Cardiac muscle cell (in vitro differentiated cells and primary cell): ENCODE data around the gene FHOD3. TPM values are rescaled to one million over a fixed set of nuclear protein-coding genes. Genes with fewer than 3 reads are reported as not detected.

Experiments
- DNase-seq, 2 donors: peaks; one replicate each; pipeline versions ENCODE4 v3.0.0 to v3.0.0-alpha.2; 2010 to 2017; ENCODE audit warnings: low read depth in 1 of 2, low spot score in 1 of 2
- H3K27ac ChIP-seq: fragments of 200-600 bp; sonication (generic); 2 replicates; pipeline ENCODE4 v1.5.1; 2016
- H3K27me3 ChIP-seq: fragments of 200-600 bp; sonication (generic); 2 replicates; pipeline ENCODE4 v1.6.0; 2016; ENCODE audit warnings: control low read depth
- H3K36me3 ChIP-seq: fragments of 200-600 bp; sonication (generic); 2 replicates; pipeline ENCODE4 v1.5.1; 2016; ENCODE audit warnings: control low read depth
- H3K4me1 ChIP-seq: fragments of 200-600 bp; sonication (generic); 2 replicates; pipeline ENCODE4 v1.8.1; 2017; ENCODE audit warnings: low read depth, mild to moderate bottlenecking, mixed run types
- H3K4me3 ChIP-seq: fragments of 200-600 bp; sonication (generic); 2 replicates; pipeline ENCODE4 v1.5.1; 2016; ENCODE audit warnings: mild to moderate bottlenecking
- H3K9me3 ChIP-seq: fragments of 200-600 bp; sonication (generic); 2 replicates; pipeline ENCODE4 v1.5.1; 2017; ENCODE audit warnings: low read depth, mild to moderate bottlenecking, control low read depth
- polyA plus RNA-seq: library from polyadenylated mRNA; unstranded; fragments of >200 nt; fragmentation: Nextera tagmentation; extraction: Ambion mirVana; gene quantifications from 2 replicates; pipeline ENCODE4 v1.2.1, GENCODE V29; 2016
- total RNA-seq: library from RNA; depleted of rRNA; stranded (reverse); fragments of >200 nt; gene quantifications from 2 replicates; pipeline ENCODE4 v1.2.3, GENCODE V29; 2016
- TF ChIP-seq, protein P1 (sequence below): IDR thresholded peaks from 2 replicates; pipeline ENCODE4 v1.5.1; 2012; ENCODE audit warnings: low read depth, mild to moderate bottlenecking, low read length

FHOD3 gene
- total and polyA plus RNA-seq, 2 experiments from 2014 or later: 127 to 347 TPM

DNA sequence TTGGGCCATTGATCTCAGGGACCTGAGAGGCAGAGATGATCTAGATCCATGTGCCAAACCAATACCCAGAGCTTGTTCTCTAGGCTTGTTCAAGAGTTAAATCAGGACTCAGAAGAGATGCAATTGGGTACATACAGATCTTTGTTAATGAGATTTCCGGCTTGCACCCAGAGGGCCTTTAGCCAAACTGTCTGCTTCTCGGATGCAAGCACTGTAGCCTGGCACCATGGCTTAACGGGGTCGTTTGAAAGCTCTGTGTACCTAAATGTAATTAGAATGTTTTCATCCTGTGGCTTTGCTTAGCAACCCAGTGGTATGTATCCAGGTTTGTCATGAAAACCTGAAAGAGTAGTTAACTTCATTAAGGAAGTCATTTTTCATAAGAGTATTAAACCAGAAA, 437.1 kb downstream of the FHOD3 start:
- H3K27ac ChIP-seq: no peak overlapping the region
- TF ChIP-seq, protein P1, sequence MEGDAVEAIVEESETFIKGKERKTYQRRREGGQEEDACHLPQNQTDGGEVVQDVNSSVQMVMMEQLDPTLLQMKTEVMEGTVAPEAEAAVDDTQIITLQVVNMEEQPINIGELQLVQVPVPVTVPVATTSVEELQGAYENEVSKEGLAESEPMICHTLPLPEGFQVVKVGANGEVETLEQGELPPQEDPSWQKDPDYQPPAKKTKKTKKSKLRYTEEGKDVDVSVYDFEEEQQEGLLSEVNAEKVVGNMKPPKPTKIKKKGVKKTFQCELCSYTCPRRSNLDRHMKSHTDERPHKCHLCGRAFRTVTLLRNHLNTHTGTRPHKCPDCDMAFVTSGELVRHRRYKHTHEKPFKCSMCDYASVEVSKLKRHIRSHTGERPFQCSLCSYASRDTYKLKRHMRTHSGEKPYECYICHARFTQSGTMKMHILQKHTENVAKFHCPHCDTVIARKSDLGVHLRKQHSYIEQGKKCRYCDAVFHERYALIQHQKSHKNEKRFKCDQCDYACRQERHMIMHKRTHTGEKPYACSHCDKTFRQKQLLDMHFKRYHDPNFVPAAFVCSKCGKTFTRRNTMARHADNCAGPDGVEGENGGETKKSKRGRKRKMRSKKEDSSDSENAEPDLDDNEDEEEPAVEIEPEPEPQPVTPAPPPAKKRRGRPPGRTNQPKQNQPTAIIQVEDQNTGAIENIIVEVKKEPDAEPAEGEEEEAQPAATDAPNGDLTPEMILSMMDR: no peak
- no peaks in the 10 kb centered on the region for H3K9me3 ChIP-seq
- H3K4me1 ChIP-seq: no peaks in the 10 kb centered on the region
- peaks cover 74% of the 10 kb centered on the region for H3K36me3 ChIP-seq
- DNase-seq: no peak
- H3K4me3 ChIP-seq: no peak overlapping the region
- H3K27me3 ChIP-seq: no peaks in the 10 kb centered on the region

DNA sequence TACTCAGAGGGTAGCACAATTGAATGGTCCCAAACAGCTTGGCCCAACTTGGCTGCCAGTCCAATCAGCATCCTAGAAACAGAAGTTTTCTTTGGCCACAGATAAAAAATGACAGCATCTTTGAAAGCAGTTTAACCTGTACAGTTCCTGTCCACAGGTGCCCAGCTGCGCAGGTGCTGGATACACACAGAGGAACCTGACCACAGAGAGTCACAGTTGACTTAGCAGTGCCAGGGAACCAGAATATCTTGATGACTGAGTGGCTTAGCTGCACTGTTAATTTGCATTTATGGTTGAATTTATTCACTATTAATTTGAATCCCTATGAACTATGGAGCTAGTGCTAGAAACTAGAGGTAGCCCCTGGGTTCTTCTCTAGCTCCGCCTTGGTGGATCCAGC, 437.6 kb downstream of the FHOD3 start:
- TF ChIP-seq, protein P1: no peak
- Histone ChIP-seq H3K4me3 (no peak overlapping the region), H3K27me3 (no peaks in the 10 kb centered on the region), H3K27ac (no peak overlapping the region), H3K36me3 (peaks cover 73% of the 10 kb centered on the region), H3K9me3 (no peaks in the 10 kb centered on the region), H3K4me1 (no peaks in the 10 kb centered on the region)
- DNase-seq: no peak

DNA sequence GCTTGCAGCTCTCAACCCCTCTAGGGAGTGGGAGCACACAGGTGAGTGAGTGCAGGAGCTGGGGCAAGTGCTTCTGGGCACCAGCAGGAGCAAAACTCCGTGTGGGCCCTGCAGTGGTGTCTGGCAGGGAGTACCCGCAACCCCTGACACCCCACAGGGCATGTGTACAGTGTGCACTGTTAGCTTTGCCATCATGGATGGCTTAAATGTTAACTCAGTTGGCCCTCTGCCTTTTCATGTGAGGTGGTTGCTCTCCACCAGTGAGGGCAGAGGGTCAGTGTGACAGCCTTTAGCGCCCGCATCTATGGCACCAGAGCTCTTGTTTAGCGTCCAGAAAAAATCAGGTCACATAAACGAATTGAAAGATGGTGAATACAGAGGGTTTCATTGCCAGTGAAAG, 438.6 kb downstream of the FHOD3 start:
- DNase-seq: no peak
- Histone ChIP-seq H3K9me3 (no peaks in the 10 kb centered on the region), H3K4me3 (no peak overlapping the region), H3K27ac (no peak overlapping the region), H3K27me3 (no peaks in the 10 kb centered on the region), H3K36me3 (peaks cover 72% of the 10 kb centered on the region), H3K4me1 (no peaks in the 10 kb centered on the region)
- TF ChIP-seq, protein P1: no peak

DNA sequence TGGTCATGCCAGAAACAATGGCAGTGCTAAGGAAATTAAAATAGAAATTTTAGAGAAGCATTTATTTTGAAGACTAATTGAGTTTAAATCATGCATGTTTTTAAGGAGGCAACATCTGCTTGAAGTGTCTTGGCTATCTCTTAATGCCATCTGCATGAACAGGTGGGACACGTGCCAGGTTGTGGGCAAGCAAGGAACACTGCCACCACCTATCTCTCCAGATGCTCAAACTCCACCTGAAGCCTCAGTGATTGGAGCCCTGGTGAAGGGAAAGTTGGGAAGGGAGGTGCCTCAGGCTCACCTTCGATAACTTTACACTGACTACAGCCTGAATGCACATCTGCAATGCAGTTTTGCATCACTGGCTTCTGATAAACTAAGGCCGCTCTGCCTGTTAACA, 439.8 kb downstream of the FHOD3 start:
- no peaks in the 10 kb centered on the region for H3K4me1 ChIP-seq
- TF ChIP-seq, protein P1: no peak
- no peak overlapping the region for H3K4me3 ChIP-seq
- no peak overlapping the region for H3K27ac ChIP-seq
- no peaks in the 10 kb centered on the region for H3K27me3 ChIP-seq
- peaks cover 73% of the 10 kb centered on the region for H3K36me3 ChIP-seq
- H3K9me3 ChIP-seq: no peaks in the 10 kb centered on the region
- DNase-seq: no peak

DNA sequence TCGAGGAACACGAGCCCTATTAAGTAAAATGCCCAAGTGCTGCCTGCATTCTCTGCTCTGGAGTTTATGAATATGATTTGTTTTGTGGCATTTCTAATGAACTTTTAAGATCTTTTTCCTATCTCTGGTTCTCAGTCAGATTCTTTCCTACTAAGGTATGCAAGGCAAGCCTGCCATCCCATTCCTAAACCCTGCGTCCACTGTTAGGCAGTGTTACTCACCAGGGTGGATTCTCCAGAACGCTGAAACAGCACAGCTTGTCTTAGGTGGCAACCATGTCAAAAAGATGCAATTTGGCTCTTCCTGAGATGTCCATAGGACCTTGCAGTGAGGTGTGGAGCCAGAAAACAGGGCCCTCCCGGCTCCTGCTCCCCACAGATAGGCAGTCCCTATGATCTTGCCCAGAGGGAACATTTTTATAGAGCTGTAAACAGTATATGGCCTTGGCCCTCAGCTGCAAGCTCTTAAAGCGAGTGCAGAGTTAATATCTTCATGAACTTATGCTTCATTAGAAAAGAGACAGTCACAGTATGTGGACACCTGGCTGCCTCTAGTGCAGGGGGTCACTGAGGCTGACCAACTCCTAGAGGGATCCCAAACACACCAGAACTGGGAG, 446.9 kb downstream of the FHOD3 start:
- Histone ChIP-seq H3K9me3 (no peaks in the 10 kb centered on the region), H3K27me3 (no peaks in the 10 kb centered on the region), H3K36me3 (peaks cover 76% of the 10 kb centered on the region), H3K4me1 (no peaks in the 10 kb centered on the region), H3K27ac (peak overlapping the region; percentile 58), H3K4me3 (no peak overlapping the region)
- DNase-seq: no peak
- TF ChIP-seq, protein P1: no peak
